Glutamatergic neuron (in vitro differentiated cells): ENCODE results near the gene EGFL7. TPM values are rescaled to one million over a fixed set of nuclear protein-coding genes. Genes with fewer than 3 reads are reported as not detected.
"Not testable (repeated sequence)": the region's sequence is repeated elsewhere in the genome, so short reads cannot be mapped to it uniquely, and the experiment has no call there.

Source experiments
- DNase-seq: peaks from one replicate; pipeline ENCODE4 v3.0.0; 2022
- H3K27ac Mint-ChIP-seq: one replicate; pipeline ENCODE4 v1.8.0; 2020; ENCODE audit warnings: mild to moderate bottlenecking, mixed read lengths, inconsistent platforms; ENCODE audit not compliant: unreplicated experiment
- H3K27me3 Mint-ChIP-seq: one replicate; pipeline ENCODE4 v1.8.0; 2020; ENCODE audit warnings: mild to moderate bottlenecking, moderate library complexity, mixed read lengths, inconsistent platforms; ENCODE audit not compliant: unreplicated experiment
- H3K36me3 Mint-ChIP-seq: one replicate; pipeline ENCODE4 v1.8.0; 2020; ENCODE audit warnings: mild to moderate bottlenecking, mixed read lengths, inconsistent platforms; ENCODE audit not compliant: unreplicated experiment
- H3K4me1 Mint-ChIP-seq: one replicate; pipeline ENCODE4 v1.8.0; 2020; ENCODE audit warnings: mild to moderate bottlenecking, low read depth, mixed read lengths, inconsistent platforms; ENCODE audit not compliant: unreplicated experiment
- H3K4me3 Mint-ChIP-seq: one replicate; pipeline ENCODE4 v1.8.0; 2020; ENCODE audit warnings: mild to moderate bottlenecking, mixed read lengths, inconsistent platforms; ENCODE audit not compliant: unreplicated experiment
- H3K9me3 Mint-ChIP-seq: one replicate; pipeline ENCODE4 v1.8.0; 2020; ENCODE audit warnings: mild to moderate bottlenecking, moderate library complexity, mixed read lengths, inconsistent platforms; ENCODE audit not compliant: unreplicated experiment
- CTCF ChIP-seq: fragments of 200-600 bp; sonication (generic); IDR thresholded peaks from one replicate; pipeline ENCODE4 v1.5.0; 2021; ENCODE audit not compliant: partially characterized antibody, unreplicated experiment
- total RNA-seq: library from RNA; stranded (reverse); fragmentation: NEBNext Ultra II Directional; extraction: Animal tissue kit (Norgen Biotek cat#: 25700); gene quantifications from one replicate; pipeline ENCODE4 v1.2.1, GENCODE V29; 2021; ENCODE audit not compliant: unreplicated experiment

EGFL7 gene
- total RNA-seq, 1 donor from 2014 or later = 8.1 TPM

DNA sequence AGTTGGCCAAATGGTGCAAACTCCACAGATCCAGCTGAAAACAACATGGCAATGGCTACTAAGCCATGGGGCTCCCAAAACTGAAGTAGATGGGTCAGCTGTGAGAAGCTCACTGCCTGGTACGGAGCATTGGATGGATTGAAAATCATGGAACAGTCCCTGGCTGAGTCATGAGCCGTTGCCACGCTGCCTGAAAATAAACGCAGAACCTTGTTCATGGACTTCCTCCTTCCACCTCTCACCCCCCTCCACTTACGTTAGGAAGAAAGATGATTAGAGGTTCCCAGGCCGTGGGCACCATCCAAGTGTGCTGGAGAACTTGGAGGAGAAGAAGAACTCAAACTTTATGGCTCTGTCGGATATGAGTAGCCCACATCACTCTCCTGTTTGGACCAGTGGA is 42.8 kb downstream of the EGFL7 start:
- DNase-seq = no peak
- no peak for TF ChIP-seq CTCF
- Mint-ChIP-seq H3K36me3 (no peaks in the 10 kb centered on the region), H3K27me3 (peaks cover 3% of the 10 kb centered on the region), H3K4me3 (no peak overlapping the region), H3K27ac (no peak overlapping the region), H3K4me1 (peaks cover 6% of the 10 kb centered on the region), H3K9me3 (peaks cover 5% of the 10 kb centered on the region)

DNA sequence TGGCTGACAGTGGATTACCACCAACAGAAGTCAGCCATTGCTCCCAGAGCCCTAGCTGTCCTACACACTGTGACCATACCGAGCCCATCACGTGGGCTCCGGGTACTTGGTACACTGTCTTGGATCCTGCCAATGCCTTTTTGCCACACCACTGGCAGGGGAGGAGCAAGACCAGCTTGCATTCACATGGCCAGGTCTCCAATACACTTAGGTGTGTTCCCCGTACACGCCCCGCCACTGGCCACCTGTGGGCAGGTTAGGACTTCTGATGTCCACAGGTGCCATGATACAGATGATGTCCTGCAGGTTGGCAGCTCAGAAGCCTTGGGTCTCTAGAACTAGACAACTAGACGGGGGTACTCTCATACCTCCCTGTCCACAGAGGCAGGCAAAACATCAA is 44.3 kb downstream of the EGFL7 start:
- Mint-ChIP-seq H3K27me3 (peaks cover 5% of the 10 kb centered on the region), H3K4me1 (peaks cover 7% of the 10 kb centered on the region), H3K4me3 (no peak overlapping the region), H3K9me3 (peaks cover 8% of the 10 kb centered on the region), H3K36me3 (no peaks in the 10 kb centered on the region), H3K27ac (no peak overlapping the region)
- DNase-seq = no peak
- TF ChIP-seq CTCF = no peak

DNA sequence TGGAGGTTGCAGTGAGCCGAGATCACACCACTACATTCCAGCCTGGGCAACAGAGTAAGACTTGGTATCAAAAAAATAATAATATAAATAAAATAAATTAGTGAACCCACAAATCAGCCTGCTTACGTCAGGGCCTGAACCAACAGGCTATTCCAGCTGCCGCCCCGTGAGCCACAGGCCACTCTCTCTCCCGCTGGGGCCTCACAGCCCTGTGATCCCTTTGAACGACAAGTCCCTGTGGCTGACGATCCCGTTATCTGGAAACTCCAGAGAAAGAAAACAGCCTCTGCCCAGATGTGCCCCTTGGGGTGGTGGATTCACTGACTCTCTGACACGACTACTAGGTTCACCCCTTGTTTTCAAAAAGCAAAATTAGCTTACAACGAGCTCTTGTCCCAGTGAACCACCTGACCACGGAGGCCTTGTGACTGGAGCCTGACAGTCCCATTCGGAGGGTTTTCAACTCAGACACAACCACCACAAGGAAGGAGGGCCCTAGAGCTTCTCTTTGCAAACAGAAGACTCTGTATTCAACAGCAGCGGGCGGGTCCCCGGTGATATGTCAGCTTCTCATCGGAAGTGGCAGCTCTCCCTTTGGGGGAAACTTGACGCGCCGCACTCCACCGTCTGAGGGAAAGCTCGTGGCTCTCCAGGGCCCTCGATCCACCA is 45.3 kb downstream of the EGFL7 start:
- Mint-ChIP-seq H3K9me3 (peaks cover 8% of the 10 kb centered on the region), H3K4me1 (peaks cover 7% of the 10 kb centered on the region), H3K27ac (no peak overlapping the region), H3K36me3 (no peaks in the 10 kb centered on the region), H3K27me3 (peaks cover 5% of the 10 kb centered on the region), H3K4me3 (no peak overlapping the region)
- TF ChIP-seq CTCF = no peak
- DNase-seq = no peak

DNA sequence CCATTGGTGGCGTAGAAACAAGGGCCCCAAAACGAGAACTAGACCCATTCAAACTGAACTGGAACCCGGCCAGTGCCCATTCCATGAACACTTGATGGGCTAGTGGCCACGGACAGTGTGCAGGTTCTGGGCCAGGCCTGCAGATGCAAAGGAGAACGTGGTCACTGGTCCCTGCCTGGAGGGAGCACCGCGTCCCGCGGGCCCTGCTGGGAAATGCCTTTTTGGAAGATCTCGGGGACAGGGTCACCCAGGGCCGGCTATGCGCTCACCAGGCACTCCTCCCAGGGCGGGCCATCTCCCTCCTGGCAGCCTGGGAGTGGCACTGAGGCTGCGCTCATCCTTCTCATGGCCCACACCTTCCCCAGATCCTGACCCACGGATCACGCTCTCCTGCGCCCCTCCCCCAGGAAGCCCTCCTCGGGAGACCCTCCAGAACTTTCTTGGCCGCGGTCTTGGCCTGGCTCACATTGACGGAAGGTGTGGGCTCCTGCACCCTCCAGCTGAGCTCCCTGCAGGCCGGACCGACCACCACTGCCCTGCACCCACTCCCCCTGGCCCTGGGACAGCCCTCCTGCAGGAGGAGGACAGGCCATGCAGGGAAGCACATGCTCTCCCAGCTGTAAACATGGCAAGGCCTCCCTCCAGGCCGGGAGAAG is 46.9 kb downstream of the EGFL7 start:
- peaks cover 8% of the 10 kb centered on the region for H3K9me3 Mint-ChIP-seq
- H3K36me3 Mint-ChIP-seq = no peaks in the 10 kb centered on the region
- H3K4me1 Mint-ChIP-seq = peaks cover 3% of the 10 kb centered on the region
- H3K27ac Mint-ChIP-seq = no peak overlapping the region
- peaks cover 5% of the 10 kb centered on the region for H3K27me3 Mint-ChIP-seq
- DNase-seq = no peak
- no peak for TF ChIP-seq CTCF
- no peak overlapping the region for H3K4me3 Mint-ChIP-seq

GRCh38 chr9:136710543-136710942 is 47.8 kb downstream of the EGFL7 start:
- no peak overlapping the region for H3K4me3 Mint-ChIP-seq
- no peak for TF ChIP-seq CTCF
- peaks cover 8% of the 10 kb centered on the region for H3K9me3 Mint-ChIP-seq
- H3K27ac Mint-ChIP-seq = no peak overlapping the region
- peaks cover 5% of the 10 kb centered on the region for H3K27me3 Mint-ChIP-seq
- no peak for DNase-seq
- peaks cover 3% of the 10 kb centered on the region for H3K4me1 Mint-ChIP-seq
- no peaks in the 10 kb centered on the region for H3K36me3 Mint-ChIP-seq

GRCh38 chr9:136711219-136711648 is 48.5 kb downstream of the EGFL7 start:
- H3K9me3 Mint-ChIP-seq, H3K36me3 Mint-ChIP-seq, H3K27me3 Mint-ChIP-seq, DNase-seq, H3K27ac Mint-ChIP-seq, H3K4me1 Mint-ChIP-seq: not testable (repeated sequence)
- peak overlapping the region; percentile 89 for H3K4me3 Mint-ChIP-seq
